Effector memory CD8-positive, alpha-beta T cell (primary cell): Measurements from ENCODE around the gene TTLL1.
"Not testable (repeated sequence)": the region's sequence is repeated elsewhere in the genome, so short reads cannot be mapped to it uniquely, and the experiment has no call there.

Experiments
- ATAC-seq: fragments of 150-1000 bp; cut with Tn5 transposase; replicated peaks from 2 replicates; pipeline ENCODE4 v1.10.0; 2021; ENCODE audit warnings: mild to moderate bottlenecking, moderate library complexity
- DNase-seq, 3 experiments: peaks; one replicate each; pipeline ENCODE4 v3.0.0; 2021
- H3K27ac Mint-ChIP-seq, 2 donors: one replicate each; pipeline ENCODE4 v1.8.0; 2022; ENCODE audit warnings: mild to moderate bottlenecking in 2 of 2, mixed read lengths in 2 of 2, moderate library complexity in 2 of 2
- H3K27me3 Mint-ChIP-seq, 2 donors: one replicate each; pipeline ENCODE4 v1.8.0; 2022; ENCODE audit warnings: mixed read lengths in 2 of 2
- H3K36me3 Mint-ChIP-seq: one replicate; pipeline ENCODE4 v1.8.0; 2022; ENCODE audit warnings: mild to moderate bottlenecking, moderate library complexity, mixed read lengths; ENCODE audit not compliant: insufficient read depth
- H3K4me1 Mint-ChIP-seq, 2 donors: one replicate each; pipeline ENCODE4 v1.8.0; 2022; ENCODE audit warnings: low read depth in 2 of 2, mixed read lengths in 2 of 2
- H3K4me3 Mint-ChIP-seq, 2 donors: one replicate each; pipeline ENCODE4 v1.8.0; 2022; ENCODE audit warnings: mild to moderate bottlenecking in 2 of 2, mixed read lengths in 2 of 2, moderate library complexity in 2 of 2
- H3K9me3 Mint-ChIP-seq, 2 donors: one replicate each; pipeline ENCODE4 v1.8.0; 2022; ENCODE audit warnings: mixed read lengths in 2 of 2

The TTLL1 gene

DNA sequence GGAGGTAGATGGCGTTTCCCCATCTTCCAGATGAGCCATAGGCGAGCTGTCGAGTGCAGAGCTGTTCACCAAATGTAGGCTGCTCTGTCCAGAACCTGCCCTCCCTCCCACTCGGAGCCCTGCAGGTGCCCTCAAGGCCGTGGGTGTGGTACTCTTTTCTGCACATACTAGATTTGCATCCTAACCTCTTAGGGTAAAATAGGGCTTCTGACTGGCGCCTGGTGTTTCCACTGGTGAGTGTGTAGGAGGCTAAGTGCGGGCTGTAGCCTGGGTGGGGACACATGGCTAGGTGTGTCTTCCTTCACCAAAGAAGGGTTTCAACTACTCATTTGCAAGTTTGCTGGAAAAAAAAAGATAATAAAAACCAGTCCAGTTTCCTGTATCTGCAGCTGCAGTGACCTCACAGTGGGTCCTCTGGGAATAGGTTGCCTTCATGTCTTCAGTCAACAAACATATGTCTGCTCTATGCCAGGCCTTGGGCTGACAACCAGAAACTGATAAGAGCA is 29.8 kb upstream of the TTLL1 start:
- H3K4me1 Mint-ChIP-seq, result peaks cover 0 to 1% of the 10 kb centered on the region in 2 donors
- H3K36me3 Mint-ChIP-seq, result peaks cover 2% of the 10 kb centered on the region
- no peaks in the 10 kb centered on the region for H3K27me3 Mint-ChIP-seq
- H3K27ac Mint-ChIP-seq, result no peak overlapping the region
- no peaks in the 10 kb centered on the region for H3K9me3 Mint-ChIP-seq
- DNase-seq (no peak), ATAC-seq (no peak)
- H3K4me3 Mint-ChIP-seq, result no peak overlapping the region

DNA sequence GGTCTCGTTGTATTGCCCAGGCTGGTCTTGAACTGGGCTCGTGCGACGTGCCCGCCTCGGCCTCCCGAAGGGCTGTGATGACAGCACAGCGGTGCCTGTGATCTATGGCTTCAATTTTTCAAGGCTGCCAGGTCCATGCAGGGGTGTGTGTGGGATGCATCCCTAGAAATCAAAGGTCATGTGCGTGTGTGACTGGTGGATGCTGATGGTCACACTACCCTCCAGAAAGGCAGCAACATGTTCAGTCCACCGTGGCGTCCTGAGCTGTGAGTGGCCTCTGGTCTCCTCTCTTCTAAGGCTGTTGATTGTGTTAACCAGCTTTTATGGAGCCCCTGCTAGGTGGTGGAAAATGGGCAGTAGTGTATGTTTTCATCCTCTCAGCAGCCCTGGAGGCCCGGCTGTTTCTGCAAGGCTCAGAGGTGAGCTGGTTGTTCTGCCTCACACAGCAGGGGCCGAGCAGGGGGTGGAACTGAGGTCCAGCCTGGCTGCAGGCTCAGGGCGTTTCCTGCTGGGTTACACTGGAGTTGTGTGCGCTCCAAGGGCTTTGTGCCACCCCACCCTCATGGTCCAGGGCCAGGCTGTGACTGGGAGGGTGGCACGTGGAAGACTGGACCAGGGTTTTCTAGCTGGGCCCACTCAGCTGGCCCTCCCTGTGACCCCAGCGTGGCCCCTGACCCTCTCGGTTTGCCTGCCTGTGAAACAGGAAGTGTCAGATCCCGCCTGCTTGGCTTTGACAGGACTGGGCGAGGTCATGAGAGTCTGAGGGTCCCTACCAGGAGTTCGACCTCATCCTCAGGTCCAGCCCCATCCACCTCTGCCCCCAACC is 29.0 kb upstream of the TTLL1 start:
- Mint-ChIP-seq H3K9me3 (no peaks in the 10 kb centered on the region), H3K36me3 (no peaks in the 10 kb centered on the region), H3K27ac (no peak overlapping the region), H3K4me1 (peaks cover 0 to 2% of the 10 kb centered on the region in 2 donors), H3K27me3 (no peaks in the 10 kb centered on the region), H3K4me3 (no peak overlapping the region)
- DNase-seq (no peak), ATAC-seq (no peak)

DNA sequence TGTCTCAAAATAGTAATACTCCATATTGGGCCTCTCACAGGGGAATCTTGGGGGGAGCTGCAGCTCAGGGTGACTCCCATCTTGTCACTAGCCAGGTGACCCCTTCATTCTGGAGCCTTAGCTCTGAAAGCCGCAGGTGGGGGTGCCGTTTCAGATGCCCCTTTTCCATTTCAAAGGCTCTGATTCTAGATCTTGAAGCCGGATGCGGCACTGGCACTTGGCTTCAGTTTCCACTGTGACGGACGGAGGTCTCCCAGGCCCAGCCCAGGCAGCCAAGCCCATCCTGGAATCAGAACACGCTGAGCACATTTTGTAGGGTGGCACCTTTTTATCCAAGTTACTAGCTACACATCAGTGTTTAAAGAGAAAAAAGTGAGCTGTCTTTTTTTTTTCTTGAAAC is 27.7 kb upstream of the TTLL1 start:
- H3K4me3 Mint-ChIP-seq, result no peak overlapping the region
- peaks cover 0 to 3% of the 10 kb centered on the region in 2 donors for H3K4me1 Mint-ChIP-seq
- H3K36me3 Mint-ChIP-seq, result no peaks in the 10 kb centered on the region
- DNase-seq, result no peak
- H3K9me3 Mint-ChIP-seq, result no peaks in the 10 kb centered on the region
- H3K27me3 Mint-ChIP-seq, result no peaks in the 10 kb centered on the region
- ATAC-seq, result no peak
- H3K27ac Mint-ChIP-seq, result no peak overlapping the region

DNA sequence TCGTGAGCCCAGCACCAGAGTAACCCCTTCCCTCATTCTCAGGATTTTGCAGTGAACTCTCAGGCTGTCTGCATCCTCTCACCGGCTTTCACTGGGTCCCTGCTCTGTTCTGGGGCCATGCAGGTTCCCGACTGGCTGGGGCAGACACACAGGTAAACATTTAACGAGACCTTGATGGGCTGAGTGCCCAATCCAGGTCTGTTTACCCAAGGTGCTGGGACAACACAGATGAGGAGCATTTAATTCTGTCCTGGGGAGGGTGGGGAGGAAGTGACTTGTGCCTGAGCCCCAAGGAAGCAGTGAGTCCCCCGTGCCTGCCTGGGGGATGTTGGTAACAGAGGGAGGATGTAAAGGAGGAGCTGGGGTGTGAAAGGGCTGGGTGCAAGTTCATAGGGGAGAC is 25.8 kb upstream of the TTLL1 start:
- H3K27ac Mint-ChIP-seq, result no peak overlapping the region
- H3K27me3 Mint-ChIP-seq, result no peaks in the 10 kb centered on the region
- peaks cover 2 to 3% of the 10 kb centered on the region in 2 donors for H3K4me1 Mint-ChIP-seq
- H3K9me3 Mint-ChIP-seq, result no peaks in the 10 kb centered on the region
- ATAC-seq, result no peak
- no peak overlapping the region for H3K4me3 Mint-ChIP-seq
- DNase-seq, result no peak
- peaks cover 7% of the 10 kb centered on the region for H3K36me3 Mint-ChIP-seq

DNA sequence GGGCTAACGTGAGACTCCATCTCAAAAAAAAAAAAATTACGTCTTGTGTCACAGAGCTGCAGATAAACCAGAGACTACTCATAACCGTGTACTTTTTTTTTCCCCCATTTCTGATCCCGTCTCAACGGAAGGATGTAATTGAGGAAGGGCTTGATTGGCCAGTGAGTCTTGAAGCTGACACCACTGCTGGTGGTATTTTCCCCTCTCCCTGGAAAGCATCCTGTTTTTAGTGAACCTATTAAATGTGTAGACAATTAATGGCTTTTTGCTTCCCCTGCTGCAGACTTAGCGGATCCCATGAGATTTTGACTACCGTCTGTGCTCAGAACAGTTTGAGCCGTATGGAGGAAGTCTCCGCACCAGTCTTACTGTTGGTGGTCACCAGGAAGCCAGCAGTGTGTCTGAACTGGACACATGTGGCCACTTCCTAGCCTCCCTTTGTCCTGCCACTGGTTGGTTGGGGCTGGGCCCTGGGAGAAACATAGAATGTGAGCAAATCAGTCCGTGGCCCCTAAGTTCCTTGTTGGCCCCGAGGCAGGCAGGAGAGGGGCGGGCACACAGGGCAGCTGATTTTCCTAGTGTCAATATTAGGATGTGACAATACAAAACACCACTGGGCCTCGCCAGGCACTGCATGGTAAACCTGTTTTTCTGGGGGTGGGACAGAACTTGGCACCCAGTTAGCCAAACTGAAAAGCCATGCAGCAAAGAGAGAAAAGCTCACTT is 24.5 kb upstream of the TTLL1 start:
- Mint-ChIP-seq H3K27ac (no peak overlapping the region), H3K36me3 (peaks cover 7% of the 10 kb centered on the region), H3K27me3 (no peaks in the 10 kb centered on the region), H3K4me1 (peaks cover 2 to 3% of the 10 kb centered on the region in 2 donors), H3K9me3 (no peaks in the 10 kb centered on the region), H3K4me3 (no peak overlapping the region)
- no peak for DNase-seq
- no peak for ATAC-seq

DNA sequence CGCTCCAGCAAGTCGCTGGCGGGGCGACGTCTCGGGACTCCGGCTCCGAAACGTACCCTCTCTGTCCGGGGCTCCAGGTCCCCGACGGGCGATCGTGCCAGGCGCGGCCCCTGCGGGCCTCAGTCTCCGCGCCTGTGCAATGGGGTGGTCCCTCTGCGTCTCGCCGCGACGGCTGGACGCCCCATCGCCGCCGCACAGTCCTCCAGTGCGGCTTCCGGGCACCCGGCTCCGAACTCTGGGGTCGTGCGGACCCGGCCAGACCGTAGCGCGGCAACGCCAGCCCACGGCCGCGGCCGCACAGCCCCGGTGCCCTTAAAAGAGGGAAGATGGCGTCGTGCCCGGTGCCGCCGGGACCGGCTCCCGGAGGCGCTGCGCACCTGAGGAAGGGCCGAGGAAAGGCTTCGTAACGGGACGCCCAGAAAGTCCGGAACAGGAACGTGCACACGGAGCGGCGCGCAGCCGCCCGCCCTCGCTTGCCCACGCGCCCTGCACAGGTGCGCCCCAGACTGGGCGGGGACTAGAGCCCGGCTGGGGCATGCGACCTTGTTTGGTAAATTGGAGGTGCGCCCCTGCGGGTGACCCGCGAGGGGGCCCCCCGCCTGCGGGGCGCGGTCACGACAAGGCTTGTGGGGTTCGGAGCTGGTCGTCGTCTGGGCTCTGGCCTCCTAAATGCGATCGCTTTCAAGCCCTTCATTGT is 21.9 kb upstream of the TTLL1 start:
- Mint-ChIP-seq H3K4me3 (peak overlapping the region; percentile 72 to 75), H3K36me3 (peaks cover 7% of the 10 kb centered on the region), H3K27ac (peak overlapping the region in 1 of 2 donors; percentile 15), H3K9me3 (no peaks in the 10 kb centered on the region), H3K27me3 (no peaks in the 10 kb centered on the region), H3K4me1 (peaks cover 2 to 3% of the 10 kb centered on the region in 2 donors)
- DNase-seq, result peak; percentile 20 to 26 (median 23)
- ATAC-seq, result peak; percentile 81

DNA sequence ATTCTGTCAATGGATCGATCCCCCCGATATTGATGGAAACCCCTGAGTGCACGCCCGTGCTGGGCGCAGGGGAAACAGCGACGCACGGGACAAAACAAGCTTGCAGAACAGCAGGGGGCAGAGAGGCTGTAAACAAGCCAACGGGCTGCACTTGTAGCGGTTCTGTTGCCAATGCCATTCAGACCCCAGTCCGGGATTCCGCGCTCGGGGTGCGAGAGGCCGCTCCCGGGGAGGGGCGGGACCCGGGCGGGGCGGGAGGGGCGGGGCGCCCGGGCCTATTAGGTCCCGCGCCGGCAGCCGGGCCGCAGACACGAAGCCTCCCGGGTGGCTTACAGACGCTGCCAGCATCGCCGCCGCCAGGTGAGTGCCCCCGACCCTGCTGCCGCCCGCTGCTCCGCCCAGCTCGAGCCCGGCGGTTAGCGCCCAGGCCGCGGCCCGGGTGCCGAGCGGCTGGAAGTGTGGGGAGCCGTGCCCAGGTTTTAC is 21.3 kb upstream of the TTLL1 start, which contains the start of gene BIK:
Gene BIK, plus strand, starts transcription at position 307 of the 483 bp plus-strand sequence. CDS start 13,273 bp downstream, outside the sequence.
- no peaks in the 10 kb centered on the region for H3K27me3 Mint-ChIP-seq

DNA sequence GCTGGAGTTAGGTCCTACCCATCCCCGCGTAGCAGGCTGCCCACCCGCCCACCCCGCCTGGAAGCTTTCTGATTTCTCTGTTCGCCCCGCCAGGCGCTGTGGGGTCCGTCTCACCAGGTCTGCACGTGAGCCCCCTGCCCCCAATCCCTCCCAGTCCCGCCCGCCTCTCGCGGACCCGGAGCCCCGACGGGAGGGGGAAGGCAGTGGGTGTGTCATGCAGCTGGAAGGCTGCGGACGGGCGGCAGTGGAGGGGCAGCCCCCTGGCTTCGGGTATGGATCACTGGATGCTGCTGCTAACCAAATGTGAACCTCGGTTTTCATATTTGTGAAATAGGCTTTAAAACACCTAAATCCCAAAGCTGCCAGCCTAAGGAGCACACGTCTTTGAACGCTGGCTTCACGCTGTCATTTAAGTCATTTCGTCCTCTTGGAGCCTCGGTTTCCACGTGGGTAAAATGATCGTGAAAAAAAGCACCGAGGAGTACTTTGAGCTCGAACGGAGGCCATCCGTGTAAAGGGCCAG is 20.8 kb upstream of the TTLL1 start:
- peak overlapping the region; percentile 72 to 75 for H3K4me3 Mint-ChIP-seq
- peaks cover 2 to 3% of the 10 kb centered on the region in 2 donors for H3K4me1 Mint-ChIP-seq
- H3K27me3 Mint-ChIP-seq, result no peaks in the 10 kb centered on the region
- H3K36me3 Mint-ChIP-seq, result peaks cover 7% of the 10 kb centered on the region
- H3K9me3 Mint-ChIP-seq, result no peaks in the 10 kb centered on the region
- no peak for ATAC-seq
- DNase-seq, result no peak
- H3K27ac Mint-ChIP-seq, result peak overlapping the region in 1 of 2 donors; percentile 52

More for the DNA sequence above, 21.3 kb upstream of the TTLL1 start, which contains the start of gene BIK:
- Mint-ChIP-seq H3K9me3 (no peaks in the 10 kb centered on the region), H3K27ac (peak within 1 kb of the TSS; percentile 34 to 52), H3K4me3 (peak within 1 kb of the TSS; percentile 72 to 75), H3K36me3 (peaks cover 7% of the 10 kb centered on the region), H3K4me1 (peaks cover 2 to 3% of the 10 kb centered on the region in 2 donors)
- DNase-seq (peak in 2 of 3 experiments; percentile 14 to 26), ATAC-seq (peak; percentile 60)

DNA sequence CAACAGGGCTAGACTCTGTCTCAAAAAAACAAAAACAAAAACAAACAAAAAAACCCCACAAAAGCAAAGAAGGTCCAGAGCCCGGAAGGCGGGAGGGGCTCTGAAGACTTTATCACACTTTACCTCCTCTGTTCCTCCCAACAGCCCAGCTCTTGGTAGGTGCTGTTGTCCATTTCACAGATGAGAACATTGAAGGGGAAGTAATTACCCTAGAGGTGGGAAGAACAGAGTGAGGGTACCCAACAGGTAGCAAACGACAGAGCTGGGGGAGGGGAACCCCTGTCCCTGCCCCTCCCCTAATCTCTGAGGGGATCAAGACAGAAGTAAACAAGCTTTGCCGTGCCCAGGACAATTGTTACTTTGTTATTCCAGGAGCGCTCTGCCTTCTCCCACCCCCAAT is 20.3 kb upstream of the TTLL1 start:
- Mint-ChIP-seq H3K36me3 (peaks cover 7% of the 10 kb centered on the region), H3K27me3 (no peaks in the 10 kb centered on the region), H3K9me3 (no peaks in the 10 kb centered on the region), H3K4me3 (peak overlapping the region; percentile 43 to 45), H3K4me1 (peaks cover 2 to 3% of the 10 kb centered on the region in 2 donors), H3K27ac (peak overlapping the region in 1 of 2 donors; percentile 34)
- no peak for DNase-seq
- no peak for ATAC-seq

DNA sequence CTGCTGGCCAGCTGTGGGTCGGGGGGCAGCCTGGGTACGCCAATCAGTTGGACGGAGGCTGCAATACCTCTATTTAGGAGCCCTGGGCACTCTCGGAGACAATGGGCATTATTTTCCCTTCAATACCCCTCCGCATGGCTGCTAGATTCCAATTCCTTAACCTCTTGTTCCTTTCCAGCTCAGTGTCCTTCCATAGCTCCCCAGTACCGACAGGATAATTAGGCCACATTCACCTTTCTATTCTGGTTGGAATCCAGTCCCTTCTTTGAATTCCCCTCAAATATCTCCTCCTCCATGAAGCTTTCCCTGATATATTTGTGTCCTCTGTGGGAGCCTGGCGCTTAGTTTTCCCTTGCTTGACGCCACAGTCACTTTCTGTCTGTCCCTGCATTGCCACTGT is 17.1 kb upstream of the TTLL1 start:
- no peak for ATAC-seq
- peaks cover 4% of the 10 kb centered on the region for H3K36me3 Mint-ChIP-seq
- H3K4me1 Mint-ChIP-seq, result peaks cover 4 to 8% of the 10 kb centered on the region in 2 donors
- no peak for DNase-seq
- no peak overlapping the region for H3K4me3 Mint-ChIP-seq
- no peaks in the 10 kb centered on the region for H3K9me3 Mint-ChIP-seq
- no peak overlapping the region for H3K27ac Mint-ChIP-seq
- no peaks in the 10 kb centered on the region for H3K27me3 Mint-ChIP-seq

DNA sequence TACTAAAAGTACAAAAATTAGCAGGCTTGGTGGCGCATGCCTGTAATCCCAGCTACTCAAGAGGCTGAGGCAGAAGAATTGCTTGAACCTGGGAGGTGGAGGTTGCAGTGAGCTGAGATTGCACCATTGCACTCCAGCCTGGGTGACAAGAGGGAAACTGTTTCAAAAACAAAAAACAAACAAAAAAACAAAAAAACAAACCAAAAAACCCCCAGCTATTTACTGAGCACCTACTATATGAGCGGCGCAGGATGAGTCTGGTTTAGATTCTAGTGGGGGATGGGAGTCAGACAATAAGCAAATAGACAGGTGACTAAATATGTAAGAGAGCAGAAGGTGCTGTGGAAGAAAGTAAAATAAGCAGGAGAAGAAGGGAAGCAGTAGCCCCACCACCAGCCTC is 15.8 kb upstream of the TTLL1 start:
- ATAC-seq, DNase-seq, H3K27ac Mint-ChIP-seq, H3K4me1 Mint-ChIP-seq, H3K4me3 Mint-ChIP-seq, H3K9me3 Mint-ChIP-seq, H3K27me3 Mint-ChIP-seq, H3K36me3 Mint-ChIP-seq: not testable (repeated sequence)

DNA sequence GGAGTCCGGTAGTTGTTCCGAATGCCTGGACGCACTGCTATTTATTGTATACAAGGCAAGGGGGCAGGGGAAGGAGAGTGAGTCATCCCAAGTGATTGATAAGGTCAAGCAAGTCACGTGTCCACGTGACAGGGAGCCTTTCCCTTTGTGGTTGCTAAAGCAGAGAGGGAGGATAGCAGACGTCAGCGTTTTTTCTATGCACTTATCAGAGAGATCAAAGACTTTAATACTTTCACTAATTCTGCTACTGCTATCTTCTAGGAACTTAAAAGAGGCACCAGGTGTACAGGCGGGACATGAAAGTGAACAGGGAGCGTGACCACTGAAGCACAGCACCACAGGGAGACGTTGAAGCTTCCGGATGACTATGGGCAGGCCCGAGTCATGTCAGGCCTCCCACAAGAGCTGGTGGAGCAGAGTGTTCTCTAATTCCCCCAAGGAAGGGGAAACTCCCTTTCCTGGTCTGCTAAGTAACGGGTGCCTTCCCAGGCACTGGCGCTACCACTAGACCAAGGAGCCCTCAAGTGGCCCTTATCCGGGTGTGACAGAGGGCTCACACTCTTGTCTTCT is 14.9 kb upstream of the TTLL1 start:
- peak overlapping the region in 1 of 2 donors; percentile 59 for H3K27ac Mint-ChIP-seq
- H3K36me3 Mint-ChIP-seq, H3K27me3 Mint-ChIP-seq, ATAC-seq, H3K4me1 Mint-ChIP-seq, H3K9me3 Mint-ChIP-seq, H3K4me3 Mint-ChIP-seq, DNase-seq: not testable (repeated sequence)
